HG03045 (cell line): Measurements from ENCODE around the gene ZMAT3.
A peak's percentile ranks its signal among the peaks of the same experiment; 100 is the strongest.
"Not testable (repeated sequence)": the region's sequence is repeated elsewhere in the genome, so short reads cannot be mapped to it uniquely, and the experiment has no call there.

Experiments
- ATAC-seq: cut with Tn5 transposase; IDR thresholded peaks from one replicate; pipeline ENCODE4 v1.9.1; 2021; ENCODE audit warnings: mild to moderate bottlenecking, moderate library complexity; ENCODE audit not compliant: unreplicated experiment

The ZMAT3 gene

GRCh38 chr3:179071323-179072099, at the start of gene ZMAT3:
TSS of gene ZMAT3 (minus strand) at chr3:179071809. CDS start at chr3:179067752, 4,057 bp downstream.
- peak; percentile 71 for ATAC-seq

GRCh38 chr3:179116816-179117215, 45.2 kb upstream of the ZMAT3 start:
- no peak for ATAC-seq

GRCh38 chr3:179115444-179115843, 43.8 kb upstream of the ZMAT3 start:
- ATAC-seq: not testable (repeated sequence)

- no peak for ATAC-seq
These were observed 42.3 kb upstream of the ZMAT3 start for GRCh38 chr3:179113903-179114302.

- no peak for ATAC-seq
These were observed 36.5 kb upstream of the ZMAT3 start for GRCh38 chr3:179108086-179108485.

- ATAC-seq: no peak
These were observed 36.0 kb upstream of the ZMAT3 start for GRCh38 chr3:179107617-179108016.

- ATAC-seq: no peak
These were observed 34.3 kb upstream of the ZMAT3 start for GRCh38 chr3:179105881-179106280.

GRCh38 chr3:179100652-179101051, 29.0 kb upstream of the ZMAT3 start:
- ATAC-seq: no peak

GRCh38 chr3:179098388-179099077, 26.9 kb upstream of the ZMAT3 start:
- ATAC-seq: no peak

- ATAC-seq: no peak
These were observed 22.2 kb upstream of the ZMAT3 start for GRCh38 chr3:179093807-179094206.

GRCh38 chr3:179091113-179091512, 19.5 kb upstream of the ZMAT3 start:
- peak; percentile 53 for ATAC-seq

GRCh38 chr3:179088306-179088705, 16.7 kb upstream of the ZMAT3 start:
- no peak for ATAC-seq

- ATAC-seq: no peak
These were observed 12.4 kb upstream of the ZMAT3 start for GRCh38 chr3:179083977-179084376.

GRCh38 chr3:179082416-179082815, 10.8 kb upstream of the ZMAT3 start:
- no peak for ATAC-seq

GRCh38 chr3:179081885-179082284, 10.3 kb upstream of the ZMAT3 start:
- no peak for ATAC-seq

GRCh38 chr3:179079537-179079936, 7.9 kb upstream of the ZMAT3 start:
- no peak for ATAC-seq

GRCh38 chr3:179076243-179077027, 4.8 kb upstream of the ZMAT3 start:
- peak; percentile 37 for ATAC-seq

GRCh38 chr3:179074656-179075055, 3.0 kb upstream of the ZMAT3 start:
- no peak for ATAC-seq

GRCh38 chr3:179073816-179074215, 2.2 kb upstream of the ZMAT3 start:
- ATAC-seq: no peak

- ATAC-seq: peak; percentile 20
These were observed 460 bp upstream of the ZMAT3 start for GRCh38 chr3:179072100-179072438.

- ATAC-seq: no peak
These were observed 634 bp downstream of the ZMAT3 start for GRCh38 chr3:179071027-179071322.
